ENCODE data around the gene PLVAP. TPM values are rescaled to one million over a fixed set of nuclear protein-coding genes. Genes with fewer than 3 reads are reported as not detected.
A peak's percentile ranks its signal among the peaks of the same experiment; 100 is the strongest.

PLVAP gene
- total RNA-seq, 1 experiment from 2014 or later: not detected

- peak within 1 kb of the TSS; percentile 91 for H3K4me3 Mint-ChIP-seq (ENCODE audit: unreplicated experiment)
- H3K27me3 Mint-ChIP-seq (ENCODE audit: insufficient read depth, unreplicated experiment): no peaks in the 10 kb centered on the region
- intact Hi-C loops (cut with micrococcal nuclease; ENCODE audit: unreplicated experiment): loop anchor here (5.0 kb wide), 1 partner anchor 223 kb away; the partner anchor contains the start of gene COLGALT1
- BruUV-seq (replicated peaks): no TSS peak
- no peaks in the 10 kb centered on the region for H3K4me1 Mint-ChIP-seq (ENCODE audit: low read depth, unreplicated experiment)
- no peak for TF ChIP-seq CTCF (IDR thresholded peaks at IDR 0.05; ENCODE audit: insufficient read depth in 1 of 2, low read depth in 1 of 2, low read length in 1 of 2, severe bottlenecking in 1 of 2, unreplicated experiment in 1 of 2)
- H3K36me3 Mint-ChIP-seq (ENCODE audit: insufficient read depth, unreplicated experiment): peaks cover 49% of the 10 kb centered on the region
- Histone ChIP-seq H3K36me3 (ENCODE audit: control insufficient read depth, insufficient read depth, low read length) (peaks cover 1% of the 10 kb centered on the region; the same call in 1 of the 2 replicates), H3K4me3 (ENCODE audit: low read depth, low read length) (peak within 1 kb of the TSS; percentile 74), H3K27me3 (replicated peaks; ENCODE audit: control insufficient read depth, insufficient read depth, low read length) (no peaks in the 10 kb centered on the region), H3K9me3 (no peaks in the 10 kb centered on the region), H3K4me1 (peaks cover 11% of the 10 kb centered on the region; the same call in 1 of the 2 replicates)
- ChIA-PET POLR2A (interaction anchor here (2.9 kb wide), 1 partner anchor 26 kb away, joined by 8 read pairs; the partner anchor contains the start of gene DDA1), CTCF (interaction anchor here (1.1 kb wide), 1 partner anchor 26 kb away, joined by 3 read pairs; no protein-coding TSS in a partner anchor)
- peak within 1 kb of the TSS; percentile 72 for H3K27ac Mint-ChIP-seq (ENCODE audit: unreplicated experiment)
- H3K9me3 Mint-ChIP-seq (ENCODE audit: unreplicated experiment): no peaks in the 10 kb centered on the region
- DNase-seq: peak; percentile 99
These were observed 42.4 kb downstream of the PLVAP start, which contains the start of gene ANO8 for GRCh38 chr19:17334414-17335409. Gene ANO8, minus strand, starts transcription at chr19:17334855. Its CDS starts 185 bp downstream, at chr19:17334670.

GRCh38 chr19:17333611-17334413 lies 43.3 kb downstream of the PLVAP start:
- Histone ChIP-seq H3K36me3 (ENCODE audit: control insufficient read depth, insufficient read depth, low read length) (peaks cover 1% of the 10 kb centered on the region; the same call in 1 of the 2 replicates), H3K9me3 (no peaks in the 10 kb centered on the region), H3K4me1 (peaks cover 19% of the 10 kb centered on the region; the same call in 1 of the 2 replicates), H3K27me3 (replicated peaks; ENCODE audit: control insufficient read depth, insufficient read depth, low read length) (no peaks in the 10 kb centered on the region), H3K4me3 (ENCODE audit: low read depth, low read length) (peak overlapping the region; percentile 74)
- Mint-ChIP-seq H3K27me3 (ENCODE audit: insufficient read depth, unreplicated experiment) (no peaks in the 10 kb centered on the region), H3K4me1 (ENCODE audit: low read depth, unreplicated experiment) (no peaks in the 10 kb centered on the region), H3K4me3 (ENCODE audit: unreplicated experiment) (peak overlapping the region; percentile 91), H3K9me3 (ENCODE audit: unreplicated experiment) (no peaks in the 10 kb centered on the region), H3K36me3 (ENCODE audit: insufficient read depth, unreplicated experiment) (peaks cover 42% of the 10 kb centered on the region), H3K27ac (ENCODE audit: unreplicated experiment) (no peak overlapping the region)
- intact Hi-C loops (cut with micrococcal nuclease; ENCODE audit: unreplicated experiment): no loop called here
- TF ChIP-seq CTCF (IDR thresholded peaks at IDR 0.05; ENCODE audit: insufficient read depth in 1 of 2, low read depth in 1 of 2, low read length in 1 of 2, severe bottlenecking in 1 of 2, unreplicated experiment in 1 of 2): no peak
- CTCF ChIA-PET: interaction anchor here (1.2 kb wide), 1 partner anchor 42 kb away, joined by 4 read pairs; no protein-coding TSS in a partner anchor
- POLR2A ChIA-PET: interaction anchor here (0.6 to 1.3 kb wide), 2 partner anchors 25 to 743 kb away, joined by 4 to 6 read pairs; partner anchors contain the start of gene DDA1
- DNase-seq: no peak
- no TSS peak for BruUV-seq (replicated peaks)

Data from Caco-2 (cell line).